ENCODE results near the gene FADS2. TPM values are rescaled to one million over a fixed set of nuclear protein-coding genes. Genes with fewer than 3 reads are reported as not detected.
A peak's percentile ranks its signal among the peaks of the same experiment; 100 is the strongest.

The FADS2 gene
- total and polyA plus RNA-seq, 9 of the 15 experiments (the other 6 are each of a cell fraction or from before 2014, with no cell fraction given), result 2.9 to 42.8 (median 16.2) TPM

DNA sequence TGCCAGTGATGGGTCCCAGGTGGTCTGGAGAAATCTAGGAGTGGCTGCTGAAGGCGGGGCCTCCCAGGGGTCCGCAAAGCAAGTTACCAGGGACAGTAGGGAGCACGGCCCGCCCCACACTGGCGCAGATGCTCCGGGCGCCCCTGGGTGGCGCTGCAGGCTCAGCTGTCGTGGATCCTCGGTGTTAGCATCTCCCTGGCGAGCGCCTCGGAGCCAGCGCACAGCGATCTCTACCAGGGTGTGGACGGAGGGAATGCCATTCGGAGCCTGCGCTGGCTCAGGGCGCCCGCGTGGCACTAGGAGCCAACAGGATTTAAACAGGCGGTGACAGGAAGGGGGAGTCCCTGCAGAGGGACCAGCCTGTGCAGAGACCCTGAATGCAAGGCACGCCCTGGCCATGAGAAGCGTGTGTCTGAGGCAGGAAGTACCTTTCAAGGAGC lies 43.1 kb downstream of the FADS2 start (continued):
- TF ChIP-seq CREB3 (tag; conservative IDR thresholded peaks at IDR 0.05; ENCODE audit: low read depth), result no peak
- peak; percentile 18; the same call in 1 of the 2 replicates for TF ChIP-seq PHF8 (IDR thresholded peaks at IDR 0.05; ENCODE audit: borderline replicate concordance, low read length)
- TF ChIP-seq ZBTB7A (IDR thresholded peaks at IDR 0.05; ENCODE audit: borderline replicate concordance, control insufficient read depth, low read depth, low read length), result peak; percentile 60; the same call in 1 of the 2 replicates
- no peak for TF ChIP-seq USF2 (CRISPR knock-in tag; IDR thresholded peaks at IDR 0.05)
- no peak for TF ChIP-seq ZNF449 (CRISPR knock-in tag; IDR thresholded peaks at IDR 0.05)
- TF ChIP-seq FIP1L1 (IDR thresholded peaks at IDR 0.05; ENCODE audit: low read depth, low read length, poor library complexity, severe bottlenecking), result peak; percentile 32
- TF ChIP-seq KLF6 (CRISPR knock-in tag; IDR thresholded peaks at IDR 0.05; ENCODE audit: borderline replicate concordance), result no peak
- TF ChIP-seq, protein P1, sequence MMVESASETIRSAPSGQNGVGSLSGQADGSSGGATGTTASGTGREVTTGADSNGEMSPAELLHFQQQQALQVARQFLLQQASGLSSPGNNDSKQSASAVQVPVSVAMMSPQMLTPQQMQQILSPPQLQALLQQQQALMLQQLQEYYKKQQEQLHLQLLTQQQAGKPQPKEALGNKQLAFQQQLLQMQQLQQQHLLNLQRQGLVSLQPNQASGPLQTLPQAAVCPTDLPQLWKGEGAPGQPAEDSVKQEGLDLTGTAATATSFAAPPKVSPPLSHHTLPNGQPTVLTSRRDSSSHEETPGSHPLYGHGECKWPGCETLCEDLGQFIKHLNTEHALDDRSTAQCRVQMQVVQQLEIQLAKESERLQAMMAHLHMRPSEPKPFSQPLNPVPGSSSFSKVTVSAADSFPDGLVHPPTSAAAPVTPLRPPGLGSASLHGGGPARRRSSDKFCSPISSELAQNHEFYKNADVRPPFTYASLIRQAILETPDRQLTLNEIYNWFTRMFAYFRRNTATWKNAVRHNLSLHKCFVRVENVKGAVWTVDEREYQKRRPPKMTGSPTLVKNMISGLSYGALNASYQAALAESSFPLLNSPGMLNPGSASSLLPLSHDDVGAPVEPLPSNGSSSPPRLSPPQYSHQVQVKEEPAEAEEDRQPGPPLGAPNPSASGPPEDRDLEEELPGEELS (CRISPR knock-in tag; IDR thresholded peaks at IDR 0.05; ENCODE audit: borderline replicate concordance), result 0 out of 2 replicates have a peak, but pooled peaks have one; percentile 52
- TF ChIP-seq TFE3 (CRISPR knock-in tag; IDR thresholded peaks at IDR 0.05), result no peak
- TF ChIP-seq ZNF12 (CRISPR knock-in tag; IDR thresholded peaks at IDR 0.05), result no peak
- peak; percentile 77; the same call in 1 of the 2 replicates for TF ChIP-seq CC2D1A (IDR thresholded peaks at IDR 0.05)
- TF ChIP-seq ZNF717 (CRISPR knock-in tag; IDR thresholded peaks at IDR 0.05), result no peak
- no peak for TF ChIP-seq ZNF133 (CRISPR knock-in tag; IDR thresholded peaks at IDR 0.05)
- TF ChIP-seq HOXB6 (CRISPR knock-in tag; IDR thresholded peaks at IDR 0.05; ENCODE audit: borderline replicate concordance), result no peak
- TF ChIP-seq ZNF324 (CRISPR knock-in tag; IDR thresholded peaks at IDR 0.05), result no peak
